ENCODE results near the gene CTSK. TPM values are rescaled to one million over a fixed set of nuclear protein-coding genes. Genes with fewer than 3 reads are reported as not detected.
A peak's percentile ranks its signal among the peaks of the same experiment; 100 is the strongest.
"Not testable (repeated sequence)": the region's sequence is repeated elsewhere in the genome, so short reads cannot be mapped to it uniquely, and the experiment has no call there.

The CTSK gene
- total and polyA plus RNA-seq, 2 experiments from 2014 or later = 2.0 to 3.8 TPM

DNA sequence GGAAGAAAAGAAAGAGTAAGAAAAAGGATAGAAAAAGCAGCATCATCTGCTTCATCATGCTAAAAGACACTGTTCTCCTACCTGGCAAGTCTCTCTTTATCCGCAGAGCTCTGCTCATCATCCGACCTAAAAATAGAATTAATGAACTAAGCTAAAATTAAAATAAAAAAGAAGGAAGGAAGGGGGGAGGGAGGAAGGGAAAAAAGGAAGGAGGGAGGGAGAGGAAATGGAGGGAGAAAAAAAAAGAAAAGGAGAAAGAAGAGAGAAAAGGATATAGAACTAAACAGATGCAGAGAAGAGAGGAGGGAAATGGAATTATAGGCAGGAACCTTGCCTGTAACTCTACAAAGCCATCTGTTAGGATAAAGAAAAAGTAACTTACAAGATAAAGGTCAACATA, 34.3 kb upstream of the CTSK start:
- H3K27ac ChIP-seq = no peak overlapping the region
- peaks cover 34% of the 10 kb centered on the region for H3K36me3 ChIP-seq
- DNase-seq (ENCODE audit: low read depth in 1 of 2, low spot score in 1 of 2) = no peak

DNA sequence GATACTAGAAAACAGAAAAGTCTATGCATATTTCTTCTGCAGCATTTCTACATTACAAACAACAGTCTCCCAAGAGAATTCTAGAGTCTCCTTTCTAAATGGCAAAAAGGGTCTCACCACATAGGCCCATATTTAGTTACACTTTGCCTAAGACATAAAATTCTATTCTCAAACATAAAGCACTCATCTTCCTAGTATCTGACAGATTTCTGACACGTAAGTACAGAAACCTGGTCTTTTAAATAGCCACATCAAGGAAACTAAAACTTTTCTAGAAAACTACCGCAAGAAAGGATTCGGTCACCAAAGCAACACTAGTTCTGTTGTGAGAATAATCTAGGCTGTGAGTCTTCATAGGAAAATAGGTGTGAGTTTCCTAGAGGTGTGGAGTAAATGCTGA, 33.6 kb upstream of the CTSK start:
- no peaks in the 10 kb centered on the region for H3K9me3 ChIP-seq (ENCODE audit: low read depth)
- no peak overlapping the region for H3K27ac ChIP-seq
- H3K4me3 ChIP-seq = no peak overlapping the region
- DNase-seq (ENCODE audit: low read depth in 1 of 2, low spot score in 1 of 2) = no peak
- H3K4me1 ChIP-seq (ENCODE audit: low read depth) = no peaks in the 10 kb centered on the region
- peaks cover 38% of the 10 kb centered on the region for H3K36me3 ChIP-seq
- TF ChIP-seq, protein P1, sequence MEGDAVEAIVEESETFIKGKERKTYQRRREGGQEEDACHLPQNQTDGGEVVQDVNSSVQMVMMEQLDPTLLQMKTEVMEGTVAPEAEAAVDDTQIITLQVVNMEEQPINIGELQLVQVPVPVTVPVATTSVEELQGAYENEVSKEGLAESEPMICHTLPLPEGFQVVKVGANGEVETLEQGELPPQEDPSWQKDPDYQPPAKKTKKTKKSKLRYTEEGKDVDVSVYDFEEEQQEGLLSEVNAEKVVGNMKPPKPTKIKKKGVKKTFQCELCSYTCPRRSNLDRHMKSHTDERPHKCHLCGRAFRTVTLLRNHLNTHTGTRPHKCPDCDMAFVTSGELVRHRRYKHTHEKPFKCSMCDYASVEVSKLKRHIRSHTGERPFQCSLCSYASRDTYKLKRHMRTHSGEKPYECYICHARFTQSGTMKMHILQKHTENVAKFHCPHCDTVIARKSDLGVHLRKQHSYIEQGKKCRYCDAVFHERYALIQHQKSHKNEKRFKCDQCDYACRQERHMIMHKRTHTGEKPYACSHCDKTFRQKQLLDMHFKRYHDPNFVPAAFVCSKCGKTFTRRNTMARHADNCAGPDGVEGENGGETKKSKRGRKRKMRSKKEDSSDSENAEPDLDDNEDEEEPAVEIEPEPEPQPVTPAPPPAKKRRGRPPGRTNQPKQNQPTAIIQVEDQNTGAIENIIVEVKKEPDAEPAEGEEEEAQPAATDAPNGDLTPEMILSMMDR (IDR thresholded peaks at IDR 0.05; ENCODE audit: low read depth, low read length) = no peak
- H3K27me3 ChIP-seq = no peaks in the 10 kb centered on the region

More for the DNA sequence above, 34.3 kb upstream of the CTSK start:
- Histone ChIP-seq H3K4me1 (ENCODE audit: low read depth) (no peaks in the 10 kb centered on the region), H3K4me3 (no peak overlapping the region), H3K9me3 (ENCODE audit: low read depth) (no peaks in the 10 kb centered on the region), H3K27me3 (no peaks in the 10 kb centered on the region)
- TF ChIP-seq, protein P1 (IDR thresholded peaks at IDR 0.05; ENCODE audit: low read depth, low read length) = no peak

DNA sequence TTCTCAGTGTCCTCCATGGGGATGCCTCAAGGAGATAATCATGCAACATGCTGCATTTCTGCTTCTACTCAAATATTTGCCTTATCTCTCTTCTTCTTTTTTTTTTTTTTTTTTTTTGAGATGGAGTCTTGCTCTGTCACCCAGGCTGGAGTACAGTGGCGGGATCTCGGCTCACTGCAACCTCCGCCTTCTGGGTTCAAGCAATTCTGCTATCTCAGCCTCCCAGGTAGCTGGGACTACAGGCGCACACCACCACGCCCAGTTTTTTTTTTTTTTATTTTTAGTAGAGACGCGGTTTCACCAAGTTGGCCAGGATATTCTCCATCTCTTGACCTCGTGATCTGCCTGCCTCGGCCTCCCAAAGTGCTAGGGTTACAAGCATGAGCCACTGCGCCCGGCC, 32.8 kb upstream of the CTSK start:
- H3K27ac ChIP-seq; DNase-seq (ENCODE audit: low read depth in 1 of 2, low spot score in 1 of 2); H3K27me3 ChIP-seq; H3K4me1 ChIP-seq (ENCODE audit: low read depth); H3K9me3 ChIP-seq (ENCODE audit: low read depth); H3K4me3 ChIP-seq: not testable (repeated sequence)
- peaks cover 41% of the 10 kb centered on the region for H3K36me3 ChIP-seq

DNA sequence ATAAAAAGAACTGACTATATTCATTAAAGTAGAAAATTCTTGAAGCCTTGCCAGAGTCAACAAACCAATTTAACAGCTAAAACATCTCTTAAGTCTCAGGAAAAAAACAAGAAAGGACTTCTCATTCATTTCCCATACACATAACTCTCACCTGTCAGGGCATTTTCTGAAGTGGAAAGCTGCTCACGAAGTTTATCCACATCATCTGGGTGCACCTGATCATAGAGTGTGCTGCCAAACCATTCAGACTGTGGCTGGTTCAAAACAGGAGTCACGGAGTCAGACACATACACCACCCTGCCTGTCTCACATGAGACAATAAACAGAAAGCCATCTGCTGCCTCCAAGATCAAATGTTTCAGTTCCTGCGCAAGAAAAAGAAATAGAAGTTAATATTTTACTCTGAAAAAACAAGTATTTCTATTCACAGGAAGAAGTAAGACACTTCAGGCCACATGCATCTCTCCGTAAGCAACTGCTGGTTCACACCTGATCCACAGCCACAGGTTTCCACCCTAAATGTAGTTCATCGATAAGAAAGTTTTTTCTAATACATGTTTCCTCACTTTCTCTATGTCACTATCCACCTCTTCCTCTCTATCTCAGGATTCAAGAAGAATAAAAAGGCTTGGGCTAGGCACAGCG, 28.2 kb upstream of the CTSK start:
- Histone ChIP-seq H3K36me3 (peaks cover 84% of the 10 kb centered on the region), H3K9me3 (ENCODE audit: low read depth) (no peaks in the 10 kb centered on the region)
- TF ChIP-seq, protein P1 (IDR thresholded peaks at IDR 0.05; ENCODE audit: low read depth, low read length) = no peak

DNA sequence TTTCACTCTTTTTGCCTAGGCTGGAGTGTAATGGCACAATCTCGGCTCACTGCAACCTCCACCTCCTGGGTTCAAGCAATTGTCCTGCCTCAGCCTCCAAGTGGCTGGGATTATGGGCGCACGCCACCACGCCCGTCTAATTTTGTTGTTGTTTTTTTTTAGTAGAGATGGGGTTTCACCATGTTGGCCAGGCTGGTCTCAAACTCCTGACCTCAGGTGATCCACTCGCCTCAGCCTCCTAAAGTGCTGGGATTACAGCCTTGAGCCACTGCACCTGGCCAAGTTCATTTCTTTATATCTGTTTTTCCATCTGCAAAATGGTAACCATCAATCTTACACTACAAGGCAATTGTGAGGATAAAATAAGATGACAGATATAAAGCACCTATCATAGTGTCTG, 25.9 kb upstream of the CTSK start:
- not testable (repeated sequence) for DNase-seq (ENCODE audit: low read depth in 1 of 2, low spot score in 1 of 2); H3K4me3 ChIP-seq; H3K27ac ChIP-seq; H3K4me1 ChIP-seq (ENCODE audit: low read depth); H3K9me3 ChIP-seq (ENCODE audit: low read depth); H3K27me3 ChIP-seq
- peaks cover 90% of the 10 kb centered on the region for H3K36me3 ChIP-seq

More for the DNA sequence above, 28.2 kb upstream of the CTSK start:
- peak in 1 of 2 donors; percentile 35 for DNase-seq (ENCODE audit: low read depth in 1 of 2, low spot score in 1 of 2)
- H3K4me3 ChIP-seq = no peak overlapping the region
- no peaks in the 10 kb centered on the region for H3K4me1 ChIP-seq (ENCODE audit: low read depth)
- H3K27ac ChIP-seq = no peak overlapping the region
- no peaks in the 10 kb centered on the region for H3K27me3 ChIP-seq

DNA sequence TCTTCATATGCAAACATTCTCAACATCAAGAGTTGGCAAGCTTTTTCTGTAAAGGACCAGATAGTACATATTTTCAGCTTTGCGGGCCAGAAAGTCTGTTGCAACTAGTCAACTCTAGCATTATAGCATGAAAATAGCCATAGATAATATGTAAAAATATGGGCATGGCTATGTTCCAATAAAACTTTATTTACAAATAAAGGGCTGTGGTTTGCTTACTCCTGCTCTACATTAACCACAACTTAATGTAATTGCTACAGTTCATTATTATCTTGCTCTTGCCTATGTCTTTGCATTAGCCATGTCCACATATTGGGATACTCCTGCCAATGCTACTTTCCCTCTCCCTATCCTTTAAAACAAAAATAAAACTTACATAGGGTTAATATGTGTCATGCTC, 24.5 kb upstream of the CTSK start:
- TF ChIP-seq, protein P1 (IDR thresholded peaks at IDR 0.05; ENCODE audit: low read depth, low read length) = no peak
- Histone ChIP-seq H3K27me3 (no peaks in the 10 kb centered on the region), H3K4me1 (ENCODE audit: low read depth) (no peaks in the 10 kb centered on the region), H3K36me3 (peaks cover 88% of the 10 kb centered on the region), H3K9me3 (ENCODE audit: low read depth) (no peaks in the 10 kb centered on the region), H3K27ac (no peak overlapping the region), H3K4me3 (no peak overlapping the region)
- no peak for DNase-seq (ENCODE audit: low read depth in 1 of 2, low spot score in 1 of 2)
